HG03460 (cell line): Measurements from ENCODE around the gene LRCH1.
"Not testable (repeated sequence)": the region's sequence is repeated elsewhere in the genome, so short reads cannot be mapped to it uniquely, and the experiment has no call there.

Experiments used
- ATAC-seq: cut with Tn5 transposase; IDR thresholded peaks from one replicate; pipeline ENCODE4 v1.9.1; 2021; ENCODE audit not compliant: unreplicated experiment

LRCH1 gene, protein sequence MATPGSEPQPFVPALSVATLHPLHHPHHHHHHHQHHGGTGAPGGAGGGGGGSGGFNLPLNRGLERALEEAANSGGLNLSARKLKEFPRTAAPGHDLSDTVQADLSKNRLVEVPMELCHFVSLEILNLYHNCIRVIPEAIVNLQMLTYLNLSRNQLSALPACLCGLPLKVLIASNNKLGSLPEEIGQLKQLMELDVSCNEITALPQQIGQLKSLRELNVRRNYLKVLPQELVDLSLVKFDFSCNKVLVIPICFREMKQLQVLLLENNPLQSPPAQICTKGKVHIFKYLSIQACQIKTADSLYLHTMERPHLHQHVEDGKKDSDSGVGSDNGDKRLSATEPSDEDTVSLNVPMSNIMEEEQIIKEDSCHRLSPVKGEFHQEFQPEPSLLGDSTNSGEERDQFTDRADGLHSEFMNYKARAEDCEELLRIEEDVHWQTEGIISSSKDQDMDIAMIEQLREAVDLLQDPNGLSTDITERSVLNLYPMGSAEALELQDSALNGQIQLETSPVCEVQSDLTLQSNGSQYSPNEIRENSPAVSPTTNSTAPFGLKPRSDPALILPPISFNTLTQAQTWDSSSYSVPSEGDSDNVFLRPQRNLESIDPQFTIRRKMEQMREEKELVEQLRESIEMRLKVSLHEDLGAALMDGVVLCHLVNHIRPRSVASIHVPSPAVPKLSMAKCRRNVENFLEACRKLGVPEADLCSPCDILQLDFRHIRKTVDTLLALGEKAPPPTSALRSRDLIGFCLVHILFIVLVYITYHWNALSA

GRCh38 chr13:46552889-46553520 lies at the start of gene LRCH1:
LRCH1 (plus strand) TSS chr13:46553170; CDS start chr13:46553397, 227 bp downstream.
- peak; percentile 65 for ATAC-seq

DNA sequence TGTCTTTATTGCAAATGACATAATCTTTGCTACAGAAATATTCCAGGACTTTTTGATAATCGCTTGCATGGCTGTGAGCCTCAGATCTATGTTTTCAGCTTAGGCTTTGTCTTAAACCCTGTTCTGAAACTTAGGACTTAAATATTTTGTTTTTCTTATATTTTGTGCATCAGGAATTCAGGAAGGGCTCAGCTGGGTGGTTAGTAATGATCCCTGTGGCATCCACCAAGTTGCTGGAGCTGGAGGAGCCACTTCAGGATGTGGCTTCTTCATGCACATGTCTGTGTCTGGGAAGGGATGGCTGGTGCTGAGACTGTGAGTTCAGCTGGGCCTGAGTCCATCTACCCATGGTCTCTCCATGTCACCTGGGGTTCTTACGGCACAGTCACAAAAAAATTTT lies 48.9 kb upstream of the LRCH1 start:
- ATAC-seq, result no peak

DNA sequence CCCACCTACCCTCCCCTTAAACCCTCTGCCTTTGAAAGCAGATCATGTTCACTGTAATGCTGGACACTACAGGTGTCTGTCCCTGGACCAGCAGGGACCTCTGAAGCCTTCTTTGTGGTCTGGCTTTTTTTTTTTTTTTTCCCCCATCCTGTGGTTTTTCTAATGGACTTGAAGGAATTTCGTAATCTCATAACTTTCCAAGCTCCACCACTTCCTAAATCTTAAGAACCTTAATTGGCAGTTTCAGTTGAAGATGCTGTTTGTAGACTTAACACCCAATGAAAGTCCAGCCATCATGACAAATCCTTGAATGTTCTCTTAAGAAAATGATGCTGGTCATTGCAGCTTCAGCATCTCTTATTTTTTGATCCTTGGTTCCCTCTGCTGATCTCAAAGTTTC lies 45.0 kb upstream of the LRCH1 start:
- ATAC-seq, result no peak

GRCh38 chr13:46509981-46510380 lies 43.0 kb upstream of the LRCH1 start:
- no peak for ATAC-seq

DNA sequence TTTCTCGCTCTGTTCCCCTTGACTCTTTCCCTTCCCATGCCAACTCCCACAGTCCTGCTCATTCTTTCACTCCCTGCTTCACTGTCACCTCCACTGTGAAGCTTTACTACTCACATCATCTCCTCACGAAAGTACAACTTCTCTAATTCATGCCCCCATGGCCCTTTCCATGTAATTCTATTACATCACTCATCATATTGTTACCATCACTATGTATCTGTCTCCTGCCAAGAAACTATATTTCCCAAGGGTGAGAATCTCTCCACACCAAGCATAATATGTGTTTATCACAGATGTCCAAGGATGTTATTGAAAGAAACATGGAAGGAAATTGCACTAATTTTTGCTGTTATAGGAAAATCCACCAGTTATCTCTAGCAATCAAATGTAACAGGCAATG lies 37.2 kb upstream of the LRCH1 start:
- no peak for ATAC-seq

DNA sequence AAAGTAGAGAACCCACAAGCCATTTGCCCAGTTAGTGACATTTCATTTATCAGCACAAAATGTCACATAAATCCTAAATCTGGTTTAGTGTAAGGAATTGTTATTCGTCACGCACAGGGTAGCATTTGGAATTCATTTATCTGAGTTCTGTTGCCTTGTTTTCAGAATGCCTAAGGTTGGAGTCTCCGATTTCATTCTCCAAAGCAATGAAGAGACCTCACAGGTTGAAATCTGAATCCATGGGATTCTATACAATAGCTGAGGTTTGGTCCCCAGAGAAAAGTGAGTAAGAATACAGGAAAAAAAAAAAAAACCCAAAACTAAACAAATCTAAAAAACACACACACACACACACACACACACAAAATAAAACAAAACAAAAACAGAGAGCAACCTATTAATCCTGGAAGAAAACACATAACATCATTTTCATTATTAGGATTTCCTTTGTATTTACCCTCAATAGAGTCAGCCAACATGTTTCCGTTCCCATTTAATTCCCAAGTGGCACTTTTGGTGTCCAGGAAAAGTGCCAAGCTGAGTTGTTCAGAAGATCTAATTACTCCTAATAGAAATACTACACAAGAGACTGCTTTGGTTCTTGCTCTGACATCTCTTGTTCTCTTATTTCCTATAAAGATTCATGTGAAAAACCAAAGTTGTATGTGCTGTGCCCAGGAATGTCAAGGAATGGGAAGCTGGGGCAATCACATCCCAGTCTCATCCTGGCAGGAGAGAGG lies 36.2 kb upstream of the LRCH1 start:
- no peak for ATAC-seq

DNA sequence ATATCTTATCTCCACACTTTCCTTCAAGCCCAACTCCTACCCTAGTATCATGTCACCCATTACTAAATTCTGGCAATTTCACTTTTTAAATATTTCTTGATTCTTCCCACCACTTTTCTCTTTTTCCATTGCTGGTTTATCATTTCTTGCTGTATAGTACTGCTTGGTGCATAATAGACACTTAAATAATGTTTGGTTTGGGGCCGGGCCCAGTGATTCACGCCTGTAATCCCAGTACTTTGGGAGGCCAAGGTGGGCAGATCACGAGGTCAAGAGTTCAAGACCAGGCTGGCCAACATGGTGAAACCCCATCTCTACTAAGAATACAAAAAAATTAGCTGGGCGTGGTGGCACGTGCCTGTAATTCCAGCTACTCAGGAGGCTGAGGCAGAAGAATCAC lies 35.2 kb upstream of the LRCH1 start:
- ATAC-seq, result not testable (repeated sequence)

DNA sequence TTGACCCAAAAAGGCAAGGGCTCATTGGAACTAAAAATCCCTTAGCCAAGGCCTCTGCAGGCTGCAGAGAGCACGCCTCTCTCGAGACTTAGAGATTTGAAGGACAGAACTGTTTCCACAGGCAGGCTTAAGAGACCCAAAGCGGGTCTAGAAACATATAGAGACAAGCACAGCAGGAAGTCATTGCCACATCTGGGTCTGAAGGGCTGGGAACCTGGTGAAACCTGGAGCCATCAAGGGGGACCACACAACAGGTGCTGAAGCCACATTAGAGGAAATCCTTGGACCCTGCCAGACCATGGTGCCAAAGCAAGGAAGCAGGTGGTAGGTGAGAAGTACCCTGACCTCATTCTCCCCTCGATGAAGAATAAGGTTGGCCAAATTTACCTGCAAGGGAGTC lies 33.8 kb upstream of the LRCH1 start:
- ATAC-seq, result no peak

GRCh38 chr13:46520166-46520565 lies 32.8 kb upstream of the LRCH1 start:
- ATAC-seq, result no peak

GRCh38 chr13:46521486-46521885 lies 31.5 kb upstream of the LRCH1 start:
- no peak for ATAC-seq

DNA sequence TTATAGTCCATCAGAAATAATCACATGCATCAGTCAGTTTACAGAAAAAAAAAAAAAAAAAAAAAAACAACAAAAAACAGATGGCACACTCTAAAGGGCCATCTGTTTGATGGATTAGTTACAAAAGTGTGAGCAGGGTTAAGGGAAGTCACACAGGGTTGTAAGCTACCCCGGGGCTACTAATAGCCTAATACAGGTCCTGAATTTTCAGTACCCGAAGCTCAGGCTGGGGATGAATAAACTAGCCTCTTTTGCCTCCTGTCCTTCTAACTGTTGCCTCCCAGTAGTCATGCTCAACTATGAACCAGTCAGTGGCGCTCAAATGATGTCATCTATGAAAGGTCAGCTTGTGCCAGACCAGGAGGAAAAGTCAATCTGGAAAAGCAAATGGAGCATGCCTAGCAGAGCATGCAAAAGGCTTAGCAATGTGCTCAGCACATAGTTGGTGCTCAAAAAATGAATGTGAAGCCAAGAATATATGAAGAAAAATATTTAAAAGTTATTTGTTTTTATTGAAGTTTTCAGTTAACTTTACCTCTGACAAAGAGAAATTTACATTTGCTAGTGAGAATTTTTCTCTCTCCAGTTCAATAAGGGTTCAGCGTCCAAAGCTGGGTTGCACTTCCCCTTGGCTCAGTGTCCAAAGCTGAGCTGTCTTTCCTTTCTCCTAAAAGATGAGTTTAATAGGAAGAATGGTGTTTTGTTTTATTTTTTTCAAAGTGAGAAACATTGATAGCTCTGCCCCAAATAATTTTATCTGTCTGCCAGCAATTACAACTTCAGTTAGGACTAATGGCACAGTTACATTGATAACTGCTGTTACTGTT lies 30.8 kb upstream of the LRCH1 start:
- ATAC-seq, result no peak

DNA sequence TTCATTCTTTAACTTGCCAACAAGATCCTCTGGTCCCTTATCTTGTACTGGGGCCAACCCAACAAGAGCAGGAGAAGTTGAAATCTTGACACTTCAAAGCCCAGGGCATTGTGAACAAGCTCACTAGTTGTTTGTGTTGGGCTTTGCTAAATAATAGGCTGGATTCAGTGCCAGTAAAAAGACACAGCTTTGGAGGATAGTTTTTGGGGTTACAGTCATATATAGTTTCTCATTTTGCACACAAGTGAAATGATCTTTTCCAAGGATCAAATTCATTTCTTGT lies 30.3 kb upstream of the LRCH1 start:
- ATAC-seq, result no peak

- ATAC-seq, result no peak
These were observed 28.8 kb upstream of the LRCH1 start for GRCh38 chr13:46523972-46524752.

DNA sequence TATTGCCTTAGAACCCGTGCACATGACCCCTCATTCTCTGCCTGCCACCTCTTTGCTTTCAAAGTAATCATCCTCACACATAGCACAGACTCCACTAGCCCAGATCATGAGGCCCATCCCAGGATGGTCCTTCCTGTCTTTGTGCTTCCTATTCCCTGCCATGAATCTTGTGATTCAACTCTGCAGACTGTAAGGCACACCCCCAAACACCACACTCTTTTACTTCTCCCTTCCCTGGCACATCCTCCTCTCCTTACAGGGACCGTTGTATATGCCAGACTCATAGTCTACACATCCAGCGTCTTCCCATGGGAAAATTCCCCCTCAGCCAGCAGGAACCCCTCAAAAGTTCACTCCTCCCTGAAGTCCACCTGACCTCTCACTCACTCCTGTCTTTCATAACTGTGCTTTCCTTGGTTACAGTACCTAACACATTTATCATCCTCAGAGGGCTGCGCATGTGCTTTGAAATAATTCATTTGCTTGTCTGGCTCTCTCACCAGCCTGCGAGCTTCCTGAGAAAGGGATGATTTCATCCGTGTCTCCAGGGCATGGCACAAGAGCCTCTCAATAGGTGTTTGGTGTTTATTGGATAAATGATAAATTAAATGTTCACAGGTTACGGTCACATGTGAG lies 26.8 kb upstream of the LRCH1 start:
- ATAC-seq, result no peak

DNA sequence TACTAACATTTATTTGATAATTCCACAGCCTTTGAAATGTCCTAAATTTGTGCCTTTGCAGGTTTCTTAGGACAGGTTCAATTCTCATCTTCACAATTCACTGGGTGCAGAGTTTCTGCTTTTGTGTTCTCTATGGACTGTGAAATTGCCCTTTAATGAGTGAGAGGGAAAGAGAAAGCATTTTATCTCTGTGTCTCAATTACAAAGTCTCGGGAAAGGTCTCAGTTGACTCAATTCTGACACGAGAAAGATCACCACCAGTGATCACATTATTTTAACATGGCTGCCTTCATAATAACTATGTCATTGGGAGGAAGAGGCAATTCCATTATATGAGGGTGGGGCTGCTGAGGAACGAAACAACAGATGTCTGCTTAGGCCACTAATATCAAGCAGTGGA lies 26.2 kb upstream of the LRCH1 start:
- no peak for ATAC-seq

DNA sequence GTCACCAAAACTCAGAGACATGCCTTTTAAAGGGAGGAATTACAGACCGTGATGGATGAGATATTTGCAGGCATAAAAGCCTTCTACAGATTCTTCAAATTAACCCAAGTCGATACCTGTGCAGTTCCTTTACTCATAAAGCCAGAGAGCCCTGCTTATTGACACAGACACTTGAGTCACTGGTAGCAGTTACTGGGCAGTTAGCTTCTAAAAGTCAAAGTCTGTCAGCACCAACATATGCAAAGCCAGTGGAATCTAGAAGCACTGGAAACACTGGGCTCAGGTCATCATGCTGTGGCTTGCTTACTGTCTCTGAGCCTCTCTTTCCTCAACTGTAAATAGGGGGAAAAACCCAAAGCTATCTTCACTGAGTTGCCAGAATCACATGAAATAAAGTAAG lies 25.7 kb upstream of the LRCH1 start:
- no peak for ATAC-seq

DNA sequence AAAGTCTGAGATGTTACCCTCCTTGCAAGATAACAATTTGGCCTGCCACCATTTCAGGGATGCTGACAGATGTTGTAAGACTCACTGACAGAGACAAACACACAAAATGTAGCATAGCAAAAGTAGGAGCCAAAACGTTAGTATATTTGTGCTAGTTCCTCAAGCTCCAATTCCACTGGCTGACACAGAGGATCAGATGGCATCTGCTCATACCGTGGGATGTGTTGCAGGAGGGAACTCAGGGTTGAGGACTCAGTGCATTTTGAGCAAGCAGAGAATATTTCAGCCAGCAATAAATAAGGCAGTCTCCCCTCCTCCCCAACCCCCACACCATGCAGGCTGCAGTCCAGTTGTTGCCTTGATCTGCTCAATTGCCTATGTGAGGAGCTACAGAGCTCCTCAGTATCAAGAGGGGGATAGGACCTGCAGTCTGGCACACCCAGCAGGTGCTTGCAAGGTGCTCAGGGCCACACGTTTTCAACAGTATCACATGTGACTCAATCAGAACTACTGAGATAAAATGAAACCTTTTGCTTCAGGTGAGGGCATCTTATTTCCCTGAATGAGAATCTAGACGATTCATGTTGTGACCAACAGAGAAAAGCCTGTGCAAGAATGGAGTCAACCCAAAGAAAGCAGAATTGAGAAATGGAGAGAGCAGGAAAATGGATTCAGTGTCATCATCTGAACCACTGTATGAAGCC lies 23.6 kb upstream of the LRCH1 start:
- ATAC-seq, result no peak

- ATAC-seq, result no peak
These were observed 22.7 kb upstream of the LRCH1 start for GRCh38 chr13:46530084-46530935.
